ENCODE data around the gene SOX18.

Gene SOX18

DNA sequence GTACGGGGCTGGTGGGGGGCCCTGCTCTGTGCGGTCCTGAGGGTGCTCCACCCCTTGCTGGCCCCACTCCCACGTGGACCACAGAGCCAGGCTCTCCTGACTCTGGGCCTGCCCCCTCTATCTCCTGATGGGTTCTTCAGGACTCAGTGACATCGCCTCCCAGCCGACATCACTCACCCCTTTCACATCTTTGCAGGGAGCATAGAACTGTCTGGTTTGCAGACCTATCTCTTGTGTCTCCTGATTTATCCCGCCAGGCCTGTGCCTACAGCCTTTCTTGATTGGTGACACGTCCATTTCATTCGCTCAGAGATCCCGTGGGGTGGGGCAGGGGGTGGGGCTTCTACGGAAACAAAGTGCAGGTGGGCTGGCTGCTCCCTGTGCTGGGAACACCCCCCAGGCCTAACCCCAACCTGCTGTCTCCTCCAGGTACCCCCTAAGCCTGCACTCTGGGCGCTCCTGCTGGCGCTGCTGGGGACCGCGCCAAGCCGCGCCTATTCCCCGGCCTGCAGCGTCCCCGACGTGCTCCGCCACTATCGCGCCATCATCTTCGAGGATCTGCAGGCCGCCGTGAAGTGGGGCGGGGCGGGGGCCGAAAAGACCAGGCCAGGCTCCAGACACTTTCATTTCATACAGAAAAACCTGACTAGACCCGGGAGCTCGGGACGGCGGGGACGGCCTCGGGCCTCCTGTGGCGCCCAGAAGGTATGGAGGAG lies 11.8 kb downstream of the SOX18 start:
- DNase-seq (ENCODE audit: low read depth), result no peak

DNA sequence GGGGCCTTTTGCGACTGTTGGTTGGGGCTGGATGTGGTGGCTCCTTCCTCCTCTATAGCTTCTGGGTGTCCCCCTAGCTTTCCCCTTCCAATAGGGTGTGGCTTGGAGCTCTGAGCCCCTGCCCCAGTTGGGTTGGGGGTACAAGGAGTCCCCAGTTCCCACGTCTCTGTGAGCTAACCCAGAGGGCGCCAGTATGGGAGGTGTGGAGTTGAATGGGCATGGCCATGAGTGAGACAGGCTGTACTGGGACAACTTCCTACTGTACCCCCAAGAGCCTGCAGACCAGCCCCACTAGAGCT lies 12.3 kb downstream of the SOX18 start:
- no peak for DNase-seq (ENCODE audit: low read depth)

DNA sequence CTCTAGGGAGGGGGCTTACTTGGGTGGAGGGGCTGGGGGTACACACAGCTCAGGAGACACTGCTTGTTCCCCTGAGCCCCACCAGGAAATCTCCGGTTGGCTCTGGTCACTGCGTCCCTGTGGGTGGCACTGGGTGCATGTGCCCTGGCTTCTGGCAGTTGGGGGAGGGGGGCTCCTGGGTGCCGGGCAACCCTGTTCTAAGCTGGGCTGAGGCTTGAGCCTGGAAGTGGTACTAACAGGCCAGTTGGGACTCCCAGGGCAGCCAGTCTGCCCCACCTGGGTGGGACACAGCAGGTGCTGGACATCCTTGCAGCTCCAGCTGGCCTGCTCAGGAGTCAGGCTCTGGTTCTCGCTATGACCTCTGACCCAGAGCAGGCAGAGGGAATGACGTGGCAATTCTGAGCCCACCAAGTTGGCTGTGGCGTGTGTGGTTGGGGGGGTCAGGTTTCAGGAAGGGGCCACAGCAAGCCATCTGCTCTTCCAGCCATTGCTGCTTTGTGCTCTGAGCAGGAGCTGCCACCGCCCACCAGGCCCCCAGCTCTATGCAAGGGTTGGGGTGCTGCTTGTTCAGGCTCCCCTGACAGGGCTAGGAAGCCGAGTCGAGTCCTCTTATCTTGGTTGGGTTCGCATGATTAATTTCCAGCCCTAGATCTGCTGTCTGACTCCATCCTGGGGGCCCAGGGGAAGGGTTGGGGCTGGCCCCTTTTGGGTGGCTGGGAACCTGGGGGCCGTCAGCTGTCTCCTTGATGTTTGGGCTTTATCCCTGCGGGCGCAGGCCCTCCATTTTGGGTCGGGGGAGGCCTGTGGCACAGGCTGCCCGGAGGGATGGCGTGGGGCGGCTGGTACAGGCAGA lies 12.9 kb downstream of the SOX18 start:
- no peak for DNase-seq (ENCODE audit: low read depth)

DNA sequence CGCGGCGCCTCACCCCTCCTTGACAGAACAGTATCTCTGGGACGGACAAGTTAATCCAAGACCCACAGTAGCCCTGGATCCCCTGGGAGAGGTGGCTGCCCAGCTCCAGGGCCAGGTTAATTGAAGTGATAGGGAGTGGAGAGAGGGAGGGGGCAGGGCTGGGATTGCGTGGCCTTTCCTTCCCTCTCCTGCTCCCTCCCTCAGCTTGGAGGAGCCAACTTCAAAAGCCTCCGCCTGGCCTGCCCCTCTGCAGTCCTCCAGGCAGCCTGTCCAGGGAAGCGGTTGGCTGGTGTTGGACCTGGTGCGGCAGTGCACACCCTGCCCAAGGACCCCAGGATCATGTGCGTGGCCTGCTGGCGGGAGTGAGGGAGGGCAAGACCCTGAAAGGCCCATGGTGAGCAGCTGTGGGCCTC lies 13.5 kb downstream of the SOX18 start, which contains the start of gene C20orf204:
Gene C20orf204 (plus strand): TSS at position 250 of the 413 bp plus-strand sequence. CDS start 142 bp downstream, at position 392.
- DNase-seq (ENCODE audit: low read depth), result no peak

DNA sequence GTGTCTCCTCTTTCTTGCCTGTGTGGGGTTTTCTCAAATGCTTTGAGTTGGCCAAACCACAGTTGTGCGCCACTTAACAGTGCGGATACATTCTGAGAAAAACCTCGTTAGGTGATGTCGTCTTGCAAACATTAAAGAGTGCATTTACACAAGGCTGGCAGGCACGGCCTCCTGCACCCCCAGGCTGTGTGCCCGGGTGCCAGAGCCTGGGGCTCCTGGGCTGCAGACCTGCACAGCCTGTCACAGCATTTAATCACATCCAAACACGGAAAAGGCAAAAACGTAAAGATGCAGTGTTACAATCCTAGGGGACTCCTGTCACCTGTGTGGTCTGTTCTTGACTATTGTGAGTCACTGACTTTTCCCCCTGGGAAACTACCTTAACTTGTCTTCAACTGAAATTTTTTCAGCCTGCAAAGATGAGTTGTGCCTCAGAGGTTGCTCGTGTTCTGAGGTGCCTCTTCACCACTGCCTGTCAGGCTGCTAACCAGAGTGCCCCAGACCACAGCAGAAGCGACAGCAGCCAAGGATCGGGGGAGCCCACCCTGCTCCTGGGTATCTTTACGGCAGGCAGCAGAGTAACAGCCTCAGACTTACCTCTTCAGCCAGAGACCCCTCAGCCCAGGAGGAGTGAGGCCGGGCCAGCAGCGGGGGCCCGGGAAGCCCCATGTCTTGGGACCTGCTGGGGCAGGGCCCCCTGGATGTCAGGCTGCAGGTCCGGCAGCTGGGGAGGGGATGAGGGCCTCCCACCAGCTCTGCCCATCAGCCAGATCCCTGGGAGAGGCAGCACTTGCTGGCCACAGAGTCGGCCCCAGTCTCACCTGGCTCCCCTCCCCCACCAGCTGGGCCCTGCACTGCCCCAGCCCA lies 14.1 kb downstream of the SOX18 start:
- DNase-seq (ENCODE audit: low read depth), result no peak

DNA sequence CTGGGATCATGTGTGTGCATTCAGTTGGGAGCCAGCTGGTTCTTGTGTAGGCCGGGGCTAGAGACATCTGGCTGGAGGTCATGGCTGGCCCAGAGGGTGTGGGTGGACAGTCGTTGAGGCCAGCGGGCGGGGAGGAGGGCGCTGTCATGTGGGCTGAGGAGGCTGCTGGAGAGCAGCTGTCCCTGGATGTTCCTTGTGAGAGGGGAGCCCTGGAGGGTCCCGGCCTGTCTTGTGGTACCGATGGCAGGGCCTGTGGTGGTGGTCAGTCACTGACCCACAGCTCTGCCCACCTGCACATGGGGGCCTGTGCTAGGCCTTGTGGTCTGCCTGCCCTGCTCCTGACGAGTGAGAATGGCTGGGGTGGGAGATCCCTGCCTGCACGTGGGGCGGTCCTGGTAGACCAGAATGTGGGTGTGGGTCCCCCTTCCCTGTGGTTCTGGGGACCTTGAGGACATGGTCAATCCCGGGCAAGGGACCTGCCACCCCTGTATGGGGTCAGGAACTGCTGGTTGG lies 15.4 kb downstream of the SOX18 start:
- DNase-seq (ENCODE audit: low read depth), result no peak

DNA sequence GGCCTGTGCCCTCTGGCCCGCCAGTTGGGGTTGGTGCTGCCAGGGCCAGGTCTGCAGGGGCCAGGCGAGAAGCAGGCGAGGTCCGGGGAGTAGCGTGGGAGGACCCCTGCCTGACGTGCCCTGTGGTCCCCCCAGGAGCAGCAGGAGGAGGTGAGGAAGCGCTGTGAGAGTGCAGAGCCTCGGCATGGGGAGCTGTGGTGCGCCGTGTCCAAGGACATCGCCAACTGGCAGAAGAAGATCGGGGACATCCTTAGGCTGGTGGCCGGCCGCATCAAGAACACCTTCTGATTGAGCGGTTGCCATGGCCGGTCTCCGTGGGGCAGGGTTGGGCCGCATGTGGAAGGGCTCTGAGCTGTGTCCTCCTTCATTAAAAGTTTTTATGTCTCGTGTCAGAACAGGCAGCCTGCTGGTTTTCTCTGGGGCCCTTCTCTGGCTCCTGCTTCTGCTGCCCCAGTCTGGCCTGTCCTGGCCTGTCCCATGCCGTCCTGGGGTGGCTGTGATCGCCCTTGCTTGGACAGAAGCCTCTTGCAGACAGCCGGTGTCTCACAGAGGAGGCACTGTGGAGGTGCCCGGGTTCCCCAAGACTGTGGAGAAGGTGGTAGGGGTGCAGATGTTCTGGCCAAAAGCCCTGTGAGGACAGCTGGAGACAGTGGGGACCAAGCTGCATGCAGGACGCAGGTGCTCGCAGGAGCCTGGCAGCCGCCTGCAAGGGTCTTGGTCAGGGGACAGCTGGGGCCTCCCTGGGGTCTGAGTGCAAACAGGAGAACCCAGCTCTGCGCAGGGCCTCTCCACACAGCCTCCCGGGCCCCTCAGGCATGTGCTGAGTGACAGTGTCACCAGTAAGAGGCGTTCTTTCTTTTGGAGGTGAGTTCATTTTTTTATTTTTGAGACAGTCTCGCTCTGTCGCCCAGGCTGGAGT lies 16.5 kb downstream of the SOX18 start:
- DNase-seq (ENCODE audit: low read depth), result no peak

DNA sequence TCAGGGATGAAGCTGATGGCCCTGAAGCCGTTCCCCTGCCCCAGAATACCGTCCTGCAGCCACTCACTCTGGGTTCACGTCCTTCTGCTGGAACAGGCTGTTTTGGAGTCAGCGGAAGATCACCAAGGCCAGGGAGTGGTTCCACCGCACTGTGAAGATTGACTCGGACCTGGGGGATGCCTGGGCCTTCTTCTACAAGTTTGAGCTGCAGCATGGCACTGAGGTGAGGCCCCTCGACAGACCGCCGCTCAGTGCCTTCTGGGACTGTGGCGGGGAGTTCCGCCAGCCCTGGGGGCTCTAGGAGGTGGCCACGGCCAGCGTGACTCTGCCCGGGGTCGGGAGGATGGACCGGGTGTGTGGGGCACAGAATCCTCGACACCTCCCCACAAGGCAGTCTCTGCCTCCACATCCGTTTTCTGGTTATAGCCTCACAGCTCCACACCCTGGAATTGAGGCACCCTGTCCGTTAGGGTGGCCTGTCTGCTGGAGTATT lies 17.6 kb downstream of the SOX18 start:
- DNase-seq (ENCODE audit: low read depth), result no peak

DNA sequence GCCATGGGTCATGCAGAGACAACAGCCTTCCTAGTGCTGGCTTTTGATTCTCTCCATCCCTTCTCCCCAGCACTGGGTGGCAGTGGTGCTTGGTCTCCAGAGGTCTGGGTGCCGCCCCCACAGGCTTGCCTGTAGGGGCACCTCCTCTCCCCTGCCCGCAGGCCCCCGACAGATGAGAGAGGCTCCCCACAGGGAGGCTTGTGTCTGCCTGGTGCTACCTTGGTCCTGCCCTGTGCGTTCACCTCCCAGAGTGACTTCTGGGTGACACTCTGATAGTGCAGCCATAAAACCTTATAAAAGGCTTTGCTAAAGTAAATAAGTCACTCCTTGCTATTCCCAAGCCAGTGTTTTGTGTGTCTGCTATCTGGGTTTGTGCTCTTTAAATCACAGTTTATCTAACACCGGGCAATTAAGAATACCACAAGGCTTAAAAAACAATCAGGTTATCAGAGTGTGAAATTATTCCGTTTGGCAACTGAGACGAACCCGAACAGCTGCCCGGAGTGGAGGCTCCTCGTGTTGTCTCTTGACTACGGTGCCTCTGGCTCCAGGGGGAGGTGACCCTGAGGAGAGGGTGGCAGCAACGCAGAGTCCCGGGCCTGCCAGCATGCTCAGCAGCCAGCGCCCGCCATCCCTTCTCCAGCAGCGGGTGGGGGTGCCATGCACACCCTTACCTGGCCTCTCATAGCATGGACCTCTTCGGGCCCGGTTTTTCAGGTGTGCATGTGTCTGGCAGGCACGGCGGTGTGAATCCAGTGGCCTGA lies 18.9 kb downstream of the SOX18 start:
- no peak for DNase-seq (ENCODE audit: low read depth)

DNA sequence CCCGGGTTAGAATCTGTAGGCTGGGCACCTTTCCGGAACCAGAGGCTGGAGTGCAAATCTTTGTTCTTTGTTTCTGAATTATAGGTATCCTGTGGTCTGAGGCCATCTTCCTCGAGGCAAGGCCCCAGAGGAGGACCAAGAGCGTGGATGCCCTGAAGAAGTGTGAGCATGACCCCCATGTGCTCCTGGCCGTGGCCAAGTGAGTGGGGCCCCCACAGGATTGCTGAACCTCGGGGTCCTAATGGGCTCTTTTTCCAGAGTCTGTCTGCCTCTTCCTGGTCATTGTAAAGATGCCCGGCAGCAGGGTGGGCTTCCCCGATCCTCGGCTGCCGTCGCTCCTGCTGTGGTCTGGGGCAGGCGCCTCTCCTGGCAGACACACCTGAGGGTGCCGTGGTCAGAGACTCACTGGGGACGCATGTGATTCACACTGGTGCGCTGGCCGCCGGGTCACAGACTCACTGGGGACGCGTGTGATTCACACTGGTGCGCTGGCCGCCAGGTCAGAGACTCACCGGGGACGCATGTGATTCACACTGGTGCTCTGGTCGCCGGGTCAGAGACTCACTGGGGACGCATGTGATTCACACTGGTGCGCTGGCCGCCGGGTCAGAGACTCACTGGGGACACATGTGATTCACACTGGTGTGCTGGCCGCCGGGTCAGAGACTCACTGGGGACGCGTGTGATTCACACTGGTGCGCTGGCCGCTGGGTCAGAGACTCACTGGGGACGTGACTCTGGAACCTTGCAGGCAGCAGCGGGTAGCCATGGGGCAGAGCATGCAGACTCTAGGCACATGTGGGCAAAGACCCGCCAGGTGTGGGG lies 19.9 kb downstream of the SOX18 start:
- no peak for DNase-seq (ENCODE audit: low read depth)

DNA sequence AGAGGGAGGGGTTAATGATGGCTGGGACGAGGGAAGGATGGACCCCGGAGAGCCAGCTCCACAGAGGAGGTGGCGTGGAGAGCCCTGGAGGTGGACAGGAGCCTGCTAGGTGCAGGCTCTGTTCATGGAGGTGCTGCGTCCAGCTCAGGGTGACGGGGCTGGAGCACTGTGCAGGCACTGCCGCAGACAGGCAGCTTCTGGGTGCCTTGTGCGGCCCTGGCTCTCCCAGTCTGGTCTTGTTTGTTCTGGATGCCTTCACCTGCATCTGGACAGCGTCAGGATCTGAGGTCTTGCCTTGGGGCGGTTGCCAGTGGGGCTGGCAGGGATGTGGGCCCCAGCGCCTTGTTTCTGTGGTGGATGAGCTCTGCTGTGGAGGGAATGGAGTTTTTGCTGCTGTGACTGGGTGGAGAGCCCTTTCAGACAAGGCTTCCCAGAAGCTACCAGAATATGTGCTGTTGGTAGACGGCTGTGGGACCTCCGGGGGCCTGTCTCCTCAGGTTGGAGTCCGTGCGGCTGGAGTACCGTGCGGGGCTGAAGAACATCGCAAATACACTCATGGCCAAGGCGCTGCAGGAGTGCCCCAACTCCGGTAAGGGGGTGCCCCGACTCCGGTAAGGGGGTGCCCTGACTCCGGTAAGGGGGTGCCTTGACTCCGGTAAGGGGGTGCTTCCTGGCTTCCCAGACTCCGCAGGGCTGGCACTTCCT lies 21.3 kb downstream of the SOX18 start:
- DNase-seq (ENCODE audit: low read depth), result no peak

DNA sequence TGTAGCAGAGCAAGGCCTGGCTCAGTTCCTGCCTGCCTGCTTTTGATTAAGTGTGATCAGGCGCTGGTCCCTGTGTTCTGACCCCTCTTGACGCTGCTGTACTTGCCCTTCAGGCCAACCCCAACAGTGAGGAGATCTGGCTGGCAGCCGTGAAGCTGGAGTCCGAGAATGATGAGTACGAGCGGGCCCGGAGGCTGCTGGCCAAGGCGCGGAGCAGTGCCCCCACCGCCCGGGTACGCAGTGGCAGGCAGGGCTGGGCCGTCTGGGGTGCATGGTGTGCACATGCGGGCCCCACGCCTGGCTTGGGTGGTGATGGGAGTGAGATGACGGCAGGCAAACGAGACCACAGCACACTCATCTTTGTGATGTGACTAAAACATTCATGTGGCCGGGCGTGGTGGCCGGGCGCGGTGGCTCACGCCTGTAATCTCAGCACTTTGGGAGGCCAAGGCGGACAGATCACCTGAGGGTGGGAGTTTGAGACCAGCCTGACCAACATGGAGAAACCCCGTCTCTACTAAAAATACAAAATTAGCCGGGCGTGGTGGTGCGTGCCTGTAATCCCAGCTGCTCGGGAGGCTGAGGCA lies 23.5 kb downstream of the SOX18 start:
- DNase-seq (ENCODE audit: low read depth), result no peak

DNA sequence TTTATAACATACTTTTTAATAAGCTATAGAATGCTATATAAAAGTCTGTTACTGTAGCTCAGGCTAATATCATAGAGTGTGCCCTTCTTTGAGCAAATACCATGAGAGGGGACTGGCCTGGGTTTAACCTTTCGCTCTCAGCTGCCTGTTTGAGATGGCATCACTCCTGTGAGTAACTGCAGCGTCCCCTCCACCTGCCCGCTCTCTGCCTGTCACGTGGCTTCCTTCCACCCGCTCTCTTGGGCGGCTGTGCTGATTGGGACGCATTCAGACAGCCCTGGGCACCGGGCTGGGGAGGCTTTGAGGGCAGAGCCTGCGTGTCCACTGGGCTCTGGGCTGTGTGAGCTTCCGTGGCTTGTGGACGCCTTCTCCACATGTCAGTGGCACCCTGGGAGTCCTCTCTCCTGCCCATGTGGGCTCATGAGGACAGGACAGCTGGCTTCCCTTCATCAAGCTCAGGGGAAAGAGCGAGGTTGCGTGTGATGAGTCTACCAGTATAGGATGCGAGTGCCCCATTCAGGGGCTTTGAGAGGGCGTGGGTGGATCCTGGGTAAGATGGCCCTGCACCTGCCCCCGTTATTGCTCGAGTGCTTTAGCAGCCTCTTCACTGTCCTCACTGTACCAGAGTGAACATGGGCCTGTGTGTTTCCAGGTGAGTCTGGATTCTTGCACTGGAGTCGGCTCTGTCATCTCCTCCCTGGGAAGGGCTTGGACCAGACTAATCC lies 24.2 kb downstream of the SOX18 start:
- no peak for DNase-seq (ENCODE audit: low read depth)

DNA sequence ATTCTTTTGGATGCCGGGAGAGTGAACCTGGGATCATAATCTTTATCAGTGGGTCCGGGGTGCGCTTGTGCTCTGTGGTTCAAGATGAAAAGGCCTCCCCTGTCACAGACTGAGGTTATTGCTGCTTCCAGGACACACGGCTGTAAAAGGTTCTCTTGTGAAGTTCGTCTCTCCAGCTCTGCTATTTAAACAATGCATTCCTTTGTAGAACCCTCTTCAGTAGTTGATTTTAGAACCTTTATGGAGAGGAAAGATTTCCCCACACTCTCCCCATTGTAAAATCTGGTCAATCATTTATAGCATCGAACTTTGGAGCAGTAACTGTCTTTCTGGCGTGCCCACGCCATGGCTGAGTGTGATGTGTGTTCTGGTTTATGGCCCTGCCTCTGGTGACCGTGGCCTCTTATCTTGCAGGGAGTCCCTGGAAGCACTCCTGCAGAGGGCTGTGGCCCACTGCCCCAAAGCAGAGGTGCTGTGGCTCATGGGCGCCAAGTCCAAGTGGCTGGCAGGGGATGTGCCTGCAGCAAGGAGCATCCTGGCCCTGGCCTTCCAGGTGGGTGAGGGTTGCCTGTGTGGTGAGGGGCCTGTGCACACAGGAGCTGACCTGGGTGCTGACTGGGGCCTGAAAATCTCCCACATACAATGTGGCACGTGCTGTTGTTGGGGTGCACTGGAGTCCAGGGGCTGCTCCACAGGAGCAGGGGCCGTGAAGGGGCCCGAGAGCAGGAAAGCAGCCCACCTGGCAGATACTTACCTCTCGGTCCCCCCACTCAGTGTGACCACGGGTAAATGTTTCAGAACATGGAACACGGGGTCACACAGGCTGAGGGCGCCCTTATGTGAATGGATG lies 25.1 kb downstream of the SOX18 start:
- no peak for DNase-seq (ENCODE audit: low read depth)

DNA sequence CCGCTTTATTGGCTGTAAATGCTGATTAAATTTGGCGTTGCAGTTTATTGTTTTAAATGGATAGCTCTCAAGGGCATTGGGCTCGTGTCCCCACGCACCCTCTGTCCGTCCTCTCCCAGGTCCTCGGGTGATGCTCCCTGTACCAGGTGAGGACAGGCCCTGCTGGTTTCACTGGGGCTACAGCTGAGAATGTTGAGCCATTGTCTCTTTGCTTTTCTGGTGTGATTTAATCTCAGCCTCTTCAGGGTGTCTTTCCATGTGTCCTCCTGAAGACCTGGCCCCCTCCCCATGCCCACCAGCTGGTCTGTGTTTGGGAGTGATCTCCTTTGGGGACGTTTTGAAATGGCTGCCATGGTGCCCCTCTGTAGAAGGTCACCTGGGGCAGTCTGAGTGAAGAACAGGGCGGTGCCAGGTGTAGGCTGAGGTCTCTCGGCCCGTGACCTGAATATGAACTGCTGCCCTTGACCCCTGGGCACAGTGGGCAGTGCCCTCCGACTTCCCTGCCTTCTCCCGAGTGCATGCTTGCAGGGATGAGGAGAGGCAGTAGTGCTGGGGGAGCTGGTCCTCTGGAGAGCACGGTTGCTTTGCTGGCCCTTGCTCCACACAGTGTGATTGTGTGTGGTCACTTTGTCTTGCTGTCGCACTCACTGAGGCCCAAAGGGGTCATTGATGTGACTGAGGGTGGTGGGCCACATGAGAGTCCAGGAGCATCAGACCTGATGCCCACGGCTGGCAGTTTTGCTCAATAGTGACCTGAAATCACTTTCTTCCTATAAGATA lies 25.9 kb downstream of the SOX18 start:
- no peak for DNase-seq (ENCODE audit: low read depth)
